ENCODE data around the gene HSD3B7. TPM values are rescaled to one million over a fixed set of nuclear protein-coding genes. Genes with fewer than 3 reads are reported as not detected.
"Not testable (repeated sequence)": the region's sequence is repeated elsewhere in the genome, so short reads cannot be mapped to it uniquely, and the experiment has no call there.

The HSD3B7 gene
- total RNA-seq, 4 donors from 2014 or later = 7.0 to 31.8 (median 29.6) TPM

- in situ Hi-C loops (cut with MboI; ENCODE audit: low pct_ligation_motif_present in 1 of 4, low pct_unique_long_range_greater_than_20kb in 1 of 4, low sequenced_read_pairs in 3 of 4) = no loop called here
- Histone ChIP-seq H3K27me3 (peaks cover 33% of the 10 kb centered on the region), H3K9me3 (no peaks in the 10 kb centered on the region), H3K4me1 (no peaks in the 10 kb centered on the region), H3K27ac (no peak overlapping the region), H3K36me3 (no peaks in the 10 kb centered on the region), H3K4me3 (no peak overlapping the region)
- no peak for DNase-seq
- WGBS, 2 donors (ENCODE audit: low coverage in 1 of 2) = 77% methylated on average over 6 of the region's 6 CpGs; no CpG with 5 or more reads in 1 of the 2 donors
- intact Hi-C loops (cut with DNase I; ENCODE audit: low total_unique reads) = no loop called here
- TF ChIP-seq POLR2A (IDR thresholded peaks at IDR 0.05) (no peak), POLR2AphosphoS5 (IDR thresholded peaks at IDR 0.05) (no peak), CTCF (IDR thresholded peaks at IDR 0.05) (no peak), EP300 (IDR thresholded peaks at IDR 0.05; ENCODE audit: low read depth) (no peak)
Observed at GRCh38 chr16:31016018-31016417, 31.0 kb downstream of the HSD3B7 start.

DNA sequence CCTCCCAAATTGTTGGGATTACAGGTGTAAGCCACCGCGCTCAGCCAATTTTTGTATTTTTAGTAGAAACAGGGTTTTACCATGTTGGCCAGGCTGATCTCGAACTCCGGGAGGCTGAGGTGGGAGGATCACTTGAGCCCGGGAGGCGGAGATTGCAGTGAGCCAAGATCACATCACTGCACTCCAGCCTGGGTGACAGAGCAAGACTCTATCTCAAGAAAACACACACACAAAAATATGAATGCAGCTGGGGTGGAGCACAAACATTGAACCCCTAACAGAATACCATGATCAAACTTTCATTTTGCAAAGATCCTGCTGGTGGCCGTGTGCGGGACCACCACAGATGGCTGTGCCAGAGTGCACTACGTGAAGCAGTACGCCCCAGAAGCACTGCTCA is 32.7 kb downstream of the HSD3B7 start:
- H3K9me3 ChIP-seq = not testable (repeated sequence)
- 94% methylated on average over 10 of the region's 10 CpGs; no CpG with 5 or more reads in 1 of the 2 donors for WGBS, 2 donors (ENCODE audit: low coverage in 1 of 2)

DNA sequence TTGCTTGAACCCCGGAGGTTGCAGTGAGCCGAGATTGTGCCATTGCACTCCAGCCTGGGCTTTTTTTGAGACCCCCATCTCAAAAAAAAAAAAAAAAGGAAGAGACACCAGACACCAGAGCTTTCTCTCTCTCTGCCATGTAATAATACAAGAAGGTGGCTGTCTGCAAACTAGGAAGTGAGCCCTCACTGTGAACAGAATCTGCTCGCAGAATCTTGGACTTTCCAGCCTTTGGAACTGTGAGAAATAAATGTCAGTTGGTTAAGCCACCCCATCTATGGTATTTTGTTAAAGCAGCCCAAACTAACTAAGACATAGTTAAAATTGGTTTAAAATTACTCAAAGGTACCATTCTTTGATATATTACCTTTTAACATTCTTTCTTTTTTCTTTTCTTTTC is 35.5 kb downstream of the HSD3B7 start:
- TF ChIP-seq EP300 (IDR thresholded peaks at IDR 0.05; ENCODE audit: low read depth) = no peak
- no peak for TF ChIP-seq POLR2AphosphoS5 (IDR thresholded peaks at IDR 0.05)
- no peak for TF ChIP-seq POLR2A (IDR thresholded peaks at IDR 0.05)
- TF ChIP-seq CTCF (IDR thresholded peaks at IDR 0.05) = no peak
- no peaks in the 10 kb centered on the region for H3K27me3 ChIP-seq
- no peak for DNase-seq
- no peaks in the 10 kb centered on the region for H3K4me1 ChIP-seq
- no peaks in the 10 kb centered on the region for H3K9me3 ChIP-seq
- intact Hi-C loops (cut with DNase I; ENCODE audit: low total_unique reads) = no loop called here
- in situ Hi-C loops (cut with MboI; ENCODE audit: low pct_ligation_motif_present in 1 of 4, low pct_unique_long_range_greater_than_20kb in 1 of 4, low sequenced_read_pairs in 3 of 4) = no loop called here
- no peaks in the 10 kb centered on the region for H3K36me3 ChIP-seq
- H3K4me3 ChIP-seq = no peak overlapping the region
- 76 to 88% methylated on average over 1 to 3 of the region's 3 CpGs for WGBS, 2 donors (ENCODE audit: low coverage in 1 of 2)
- no peak overlapping the region for H3K27ac ChIP-seq

More for the DNA sequence above, 32.7 kb downstream of the HSD3B7 start:
- intact Hi-C loops (cut with DNase I; ENCODE audit: low total_unique reads); DNase-seq; in situ Hi-C loops (cut with MboI; ENCODE audit: low pct_ligation_motif_present in 1 of 4, low pct_unique_long_range_greater_than_20kb in 1 of 4, low sequenced_read_pairs in 3 of 4); H3K4me1 ChIP-seq; H3K36me3 ChIP-seq; H3K4me3 ChIP-seq; H3K27ac ChIP-seq: not testable (repeated sequence)
- H3K27me3 ChIP-seq = peaks cover 16% of the 10 kb centered on the region

- intact Hi-C loops (cut with DNase I; ENCODE audit: low total_unique reads) = no loop called here
- in situ Hi-C loops (cut with MboI; ENCODE audit: low pct_ligation_motif_present in 1 of 4, low pct_unique_long_range_greater_than_20kb in 1 of 4, low sequenced_read_pairs in 3 of 4) = no loop called here
- WGBS, 2 donors (ENCODE audit: low coverage in 1 of 2) = 50 to 74% methylated on average over 1 to 12 of the region's 12 CpGs
- no peak overlapping the region for H3K27ac ChIP-seq
- H3K27me3 ChIP-seq = no peaks in the 10 kb centered on the region
- H3K36me3 ChIP-seq = no peaks in the 10 kb centered on the region
- H3K9me3 ChIP-seq = no peaks in the 10 kb centered on the region
- TF ChIP-seq CTCF (IDR thresholded peaks at IDR 0.05) (no peak), POLR2AphosphoS5 (IDR thresholded peaks at IDR 0.05) (no peak), POLR2A (IDR thresholded peaks at IDR 0.05) (no peak), EP300 (IDR thresholded peaks at IDR 0.05; ENCODE audit: low read depth) (no peak)
- no peak overlapping the region for H3K4me3 ChIP-seq
- no peak for DNase-seq
- H3K4me1 ChIP-seq = no peaks in the 10 kb centered on the region
Observed at GRCh38 chr16:31022544-31023251, 37.7 kb downstream of the HSD3B7 start.

- H3K4me3 ChIP-seq = no peak overlapping the region
- no peak for TF ChIP-seq EP300 (IDR thresholded peaks at IDR 0.05; ENCODE audit: low read depth)
- TF ChIP-seq POLR2A (IDR thresholded peaks at IDR 0.05) = no peak
- TF ChIP-seq CTCF (IDR thresholded peaks at IDR 0.05) = no peak
- TF ChIP-seq POLR2AphosphoS5 (IDR thresholded peaks at IDR 0.05) = no peak
- intact Hi-C loops (cut with DNase I; ENCODE audit: low total_unique reads) = no loop called here
- 83 to 96% methylated on average over 2 to 4 of the region's 4 CpGs for WGBS, 2 donors (ENCODE audit: low coverage in 1 of 2)
- no peaks in the 10 kb centered on the region for H3K36me3 ChIP-seq
- in situ Hi-C loops (cut with MboI; ENCODE audit: low pct_ligation_motif_present in 1 of 4, low pct_unique_long_range_greater_than_20kb in 1 of 4, low sequenced_read_pairs in 3 of 4) = no loop called here
- DNase-seq = no peak
- H3K27me3 ChIP-seq = no peaks in the 10 kb centered on the region
- H3K4me1 ChIP-seq = no peaks in the 10 kb centered on the region
- no peak overlapping the region for H3K27ac ChIP-seq
- no peaks in the 10 kb centered on the region for H3K9me3 ChIP-seq
Observed at GRCh38 chr16:31023252-31023602, 38.2 kb downstream of the HSD3B7 start.
